Activated CD8-positive, alpha-beta T cell treated with anti-CD3 and anti-CD28 coated beads, Interleukin-2, amount 10 ng/mL, durations not matched to agents 7 days and 5 days (primary cell): ENCODE data around the gene CDC20. TPM values are rescaled to one million over a fixed set of nuclear protein-coding genes. Genes with fewer than 3 reads are reported as not detected.

Experiments used
- ATAC-seq: fragments of 150-1000 bp; cut with Tn5 transposase; one replicate; pipeline ENCODE4 v1.10.0; 2021; ENCODE audit warnings: moderate library complexity
- CTCF ChIA-PET: fragments of 350-600 bp; sonication (Branson Sonifier 250); formaldehyde crosslinking; loops from one replicate; lab custom pipeline; 2021; ENCODE audit warnings: antibody characterized with exemption; lab: Charles Lee
- POLR2A ChIA-PET: fragments of 350-600 bp; sonication (Branson Sonifier 250); formaldehyde crosslinking; loops from one replicate; lab custom pipeline; 2021; ENCODE audit warnings: antibody characterized with exemption; lab: Charles Lee
- DNase-seq: peaks from one replicate; pipeline ENCODE4 v3.0.0-alpha.2; 2020
- H3K27ac Mint-ChIP-seq: one replicate; pipeline ENCODE4 v1.8.0; 2021; ENCODE audit warnings: mild to moderate bottlenecking, mixed read lengths
- H3K27me3 Mint-ChIP-seq: one replicate; pipeline ENCODE4 v1.8.0; 2021; ENCODE audit warnings: low read depth, mixed read lengths
- H3K36me3 Mint-ChIP-seq: one replicate; pipeline ENCODE4 v1.8.0; 2021; ENCODE audit warnings: low read depth, mixed read lengths
- H3K4me1 Mint-ChIP-seq: one replicate; pipeline ENCODE4 v1.8.0; 2021; ENCODE audit warnings: low read depth, mixed read lengths
- H3K4me3 Mint-ChIP-seq: one replicate; pipeline ENCODE4 v1.8.0; 2021; ENCODE audit warnings: mild to moderate bottlenecking, mixed read lengths
- H3K9me3 Mint-ChIP-seq: one replicate; pipeline ENCODE4 v1.8.0; 2022; ENCODE audit warnings: mixed read lengths; ENCODE audit not compliant: insufficient read depth
- total RNA-seq, 2 experiments: library from RNA; stranded (reverse); gene quantifications; one replicate each; pipeline ENCODE4 v1.2.3, GENCODE V29; 2021

CDC20 gene
- total RNA-seq, result 100 to 1,000 TPM; 214 to 232 TPM

GRCh38 chr1:43358746-43359693, at the start of gene CDC20:
Gene CDC20, plus strand, starts transcription at chr1:43358981. Its CDS starts 235 bp downstream, at chr1:43359216.
- Mint-ChIP-seq H3K4me1 (peaks cover 54% of the 10 kb centered on the region), H3K36me3 (peaks cover 58% of the 10 kb centered on the region), H3K9me3 (no peaks in the 10 kb centered on the region), H3K4me3 (peak within 1 kb of the TSS; percentile 95), H3K27ac (peak within 1 kb of the TSS; percentile 92), H3K27me3 (no peaks in the 10 kb centered on the region)
- ATAC-seq (peak; percentile 99), DNase-seq (peak; percentile 100)
- CTCF ChIA-PET, result interaction anchor here (0.9 to 3.7 kb wide), 12 partner anchors 9 to 513 kb away, joined by 3 to 16 read pairs (median 4); partner anchors contain the start of genes C1orf210, ELOVL1, HYI and ZNF691
- POLR2A ChIA-PET, result interaction anchor here (0.6 to 2.9 kb wide), 11 partner anchors 8 to 1281 kb away, joined by 3 to 22 read pairs (median 3); partner anchors contain the start of genes CFAP57, EBNA1BP2, ELOVL1 and MED8

- no peaks in the 10 kb centered on the region for H3K36me3 Mint-ChIP-seq
- H3K4me3 Mint-ChIP-seq, result no peak overlapping the region
- H3K27ac Mint-ChIP-seq, result no peak overlapping the region
- no peak for ATAC-seq
- CTCF ChIA-PET, result no interaction called here
- POLR2A ChIA-PET, result no interaction called here
- DNase-seq, result no peak
- no peaks in the 10 kb centered on the region for H3K4me1 Mint-ChIP-seq
- H3K27me3 Mint-ChIP-seq, result no peaks in the 10 kb centered on the region
- H3K9me3 Mint-ChIP-seq, result no peaks in the 10 kb centered on the region
These were observed 49.3 kb upstream of the CDC20 start for GRCh38 chr1:43309405-43310025.

- ChIA-PET POLR2A (no interaction called here), CTCF (interaction anchor here (1.2 kb wide), 1 partner anchor 85 kb away, joined by 4 read pairs; no protein-coding TSS in a partner anchor)
- no peak for DNase-seq
- no peaks in the 10 kb centered on the region for H3K36me3 Mint-ChIP-seq
- no peak overlapping the region for H3K4me3 Mint-ChIP-seq
- no peaks in the 10 kb centered on the region for H3K9me3 Mint-ChIP-seq
- H3K4me1 Mint-ChIP-seq, result no peaks in the 10 kb centered on the region
- ATAC-seq, result no peak
- no peak overlapping the region for H3K27ac Mint-ChIP-seq
- H3K27me3 Mint-ChIP-seq, result no peaks in the 10 kb centered on the region
These were observed 47.3 kb upstream of the CDC20 start for GRCh38 chr1:43311521-43311920.

GRCh38 chr1:43312212-43312623, 46.6 kb upstream of the CDC20 start:
- CTCF ChIA-PET, result interaction anchor here (1.2 to 1.4 kb wide), 3 partner anchors 56 to 85 kb away, joined by 3 to 4 read pairs (median 3); partner anchors contain the start of gene ELOVL1
- DNase-seq (no peak), ATAC-seq (no peak)
- Mint-ChIP-seq H3K36me3 (no peaks in the 10 kb centered on the region), H3K4me3 (no peak overlapping the region), H3K27me3 (no peaks in the 10 kb centered on the region), H3K27ac (no peak overlapping the region), H3K4me1 (no peaks in the 10 kb centered on the region), H3K9me3 (no peaks in the 10 kb centered on the region)
- POLR2A ChIA-PET, result no interaction called here

GRCh38 chr1:43312663-43313515, 45.9 kb upstream of the CDC20 start:
- no peak overlapping the region for H3K27ac Mint-ChIP-seq
- DNase-seq (no peak), ATAC-seq (no peak)
- no peaks in the 10 kb centered on the region for H3K27me3 Mint-ChIP-seq
- no peak overlapping the region for H3K4me3 Mint-ChIP-seq
- H3K9me3 Mint-ChIP-seq, result no peaks in the 10 kb centered on the region
- H3K36me3 Mint-ChIP-seq, result no peaks in the 10 kb centered on the region
- ChIA-PET CTCF (interaction anchor here (1.4 kb wide), 2 partner anchors 55 to 73 kb away, joined by 3 read pairs; partner anchors contain the start of gene ELOVL1), POLR2A (no interaction called here)
- no peaks in the 10 kb centered on the region for H3K4me1 Mint-ChIP-seq

GRCh38 chr1:43313771-43314170, 45.0 kb upstream of the CDC20 start:
- Mint-ChIP-seq H3K36me3 (no peaks in the 10 kb centered on the region), H3K4me3 (no peak overlapping the region)

DNA sequence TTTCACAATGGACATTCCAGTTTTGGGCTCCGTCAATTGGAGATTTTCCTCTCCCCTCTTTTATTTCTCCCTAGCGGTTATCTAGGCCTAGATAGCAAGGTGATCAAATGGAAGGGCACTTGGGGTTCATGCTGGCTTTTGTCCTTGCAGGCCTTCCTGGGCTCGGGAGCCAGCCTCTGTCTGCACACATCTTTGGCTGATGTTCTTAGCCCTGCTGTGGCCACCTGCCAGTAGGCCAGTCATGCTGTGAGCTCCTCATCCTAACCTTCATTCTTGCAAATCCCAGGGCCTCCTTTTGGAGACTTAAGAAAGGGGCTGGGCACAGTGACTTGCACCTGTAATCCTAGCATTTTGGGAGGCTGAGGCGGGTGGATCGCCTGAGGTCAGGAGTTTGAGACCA, 44.5 kb upstream of the CDC20 start:
- H3K27ac Mint-ChIP-seq, result no peak overlapping the region
- H3K27me3 Mint-ChIP-seq, result no peaks in the 10 kb centered on the region
- no peaks in the 10 kb centered on the region for H3K9me3 Mint-ChIP-seq
- no peaks in the 10 kb centered on the region for H3K4me1 Mint-ChIP-seq
- H3K36me3 Mint-ChIP-seq, result no peaks in the 10 kb centered on the region
- ChIA-PET POLR2A (no interaction called here), CTCF (no interaction called here)
- DNase-seq, result no peak
- H3K4me3 Mint-ChIP-seq, result no peak overlapping the region
- ATAC-seq, result no peak

More at GRCh38 chr1:43313771-43314170, 45.0 kb upstream of the CDC20 start:
- DNase-seq (no peak), ATAC-seq (no peak)
- ChIA-PET POLR2A (no interaction called here), CTCF (no interaction called here)
- Mint-ChIP-seq H3K27me3 (no peaks in the 10 kb centered on the region), H3K4me1 (no peaks in the 10 kb centered on the region), H3K9me3 (no peaks in the 10 kb centered on the region), H3K27ac (no peak overlapping the region)

DNA sequence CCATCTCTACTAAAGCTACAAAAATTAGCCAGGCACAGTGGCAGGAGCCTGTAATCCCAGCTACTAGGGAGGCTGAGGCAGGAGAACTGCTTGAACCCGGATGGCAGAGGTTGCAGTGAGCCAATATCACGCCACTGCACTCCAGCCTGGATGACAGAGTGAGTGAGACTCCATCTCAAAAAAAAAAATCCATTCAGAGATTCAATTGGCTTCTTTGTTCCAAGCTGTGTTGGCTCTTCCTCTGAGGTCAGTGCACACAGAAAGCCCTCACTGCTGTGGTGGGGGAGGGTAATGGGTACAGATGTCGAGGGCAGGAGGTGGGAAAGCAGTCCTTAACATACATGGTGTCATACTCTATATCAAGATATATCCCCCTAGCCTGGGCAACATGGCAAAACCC, 43.3 kb upstream of the CDC20 start:
- ChIA-PET CTCF (no interaction called here), POLR2A (no interaction called here)
- Mint-ChIP-seq H3K36me3 (no peaks in the 10 kb centered on the region), H3K4me3 (no peak overlapping the region), H3K27me3 (no peaks in the 10 kb centered on the region), H3K9me3 (no peaks in the 10 kb centered on the region), H3K27ac (no peak overlapping the region), H3K4me1 (no peaks in the 10 kb centered on the region)
- no peak for ATAC-seq
- DNase-seq, result no peak

- H3K36me3 Mint-ChIP-seq, result no peaks in the 10 kb centered on the region
- CTCF ChIA-PET, result no interaction called here
- no peak for DNase-seq
- H3K4me3 Mint-ChIP-seq, result no peak overlapping the region
- POLR2A ChIA-PET, result no interaction called here
- no peak for ATAC-seq
- H3K27me3 Mint-ChIP-seq, result no peaks in the 10 kb centered on the region
- H3K9me3 Mint-ChIP-seq, result no peaks in the 10 kb centered on the region
- H3K4me1 Mint-ChIP-seq, result no peaks in the 10 kb centered on the region
- H3K27ac Mint-ChIP-seq, result no peak overlapping the region
These were observed 42.6 kb upstream of the CDC20 start for GRCh38 chr1:43315963-43316737.

DNA sequence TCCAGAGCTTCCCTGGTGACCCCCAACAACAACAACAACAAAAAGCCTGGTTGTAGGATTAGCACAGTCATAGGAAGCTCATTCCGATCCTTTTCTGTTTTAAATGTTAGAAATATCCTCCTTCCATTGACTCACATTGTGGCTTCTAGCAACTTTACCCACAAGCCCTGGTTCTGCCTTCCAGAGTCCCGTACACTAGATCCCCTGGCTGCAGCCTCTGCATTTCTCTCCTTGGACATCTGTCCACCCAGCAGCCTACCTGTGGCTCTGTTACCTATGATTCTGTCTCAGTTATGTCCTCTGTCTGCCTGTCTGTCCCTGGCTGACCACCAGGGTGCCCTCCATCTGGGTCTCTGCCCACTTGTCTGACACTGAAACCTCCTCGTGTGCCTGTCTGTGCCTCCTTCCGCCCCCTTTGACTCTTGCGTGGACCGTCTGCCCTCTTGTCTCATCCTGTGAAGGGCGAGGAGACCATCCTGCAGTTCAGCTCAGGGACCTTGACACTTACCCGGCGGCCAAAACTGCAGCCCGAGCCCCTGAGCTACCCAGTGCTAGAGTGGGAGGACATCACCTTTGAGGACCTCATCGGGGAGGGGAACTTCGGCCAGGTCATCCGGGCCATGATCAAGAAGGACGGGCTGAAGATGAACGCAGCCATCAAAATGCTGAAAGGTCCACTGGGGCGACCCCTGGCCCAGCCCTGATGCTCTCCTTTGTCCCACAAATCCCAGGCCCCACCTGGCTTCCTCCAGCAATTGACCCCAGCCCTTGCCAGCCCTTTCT, 41.9 kb upstream of the CDC20 start:
- H3K4me3 Mint-ChIP-seq, result no peak overlapping the region
- no peak for DNase-seq
- H3K9me3 Mint-ChIP-seq, result no peaks in the 10 kb centered on the region
- no peak overlapping the region for H3K27ac Mint-ChIP-seq
- H3K27me3 Mint-ChIP-seq, result no peaks in the 10 kb centered on the region
- ChIA-PET CTCF (no interaction called here), POLR2A (interaction anchor here (0.6 kb wide), 1 partner anchor 84 kb away, joined by 3 read pairs; no protein-coding TSS in a partner anchor)
- no peaks in the 10 kb centered on the region for H3K36me3 Mint-ChIP-seq
- ATAC-seq, result no peak
- no peaks in the 10 kb centered on the region for H3K4me1 Mint-ChIP-seq
